22Rv1 (cell line): ENCODE results near the gene DHRSX.

Source experiments
- H3K27ac ChIP-seq: fragments of 450-650 bp; 2 replicates; pipeline ENCODE4 v1.5.1; 2017
- ZFX ChIP-seq: fragments of 450-650 bp; IDR thresholded peaks from 2 replicates; pipeline ENCODE4 v1.6.1; 2017; ENCODE audit warnings: antibody characterized with exemption, borderline replicate concordance
- TF ChIP-seq, protein P1 (sequence below): fragments of 450-650 bp; IDR thresholded peaks from 2 replicates; pipeline ENCODE4 v1.5.1; 2017; ENCODE audit warnings: mild to moderate bottlenecking

DHRSX gene

DNA sequence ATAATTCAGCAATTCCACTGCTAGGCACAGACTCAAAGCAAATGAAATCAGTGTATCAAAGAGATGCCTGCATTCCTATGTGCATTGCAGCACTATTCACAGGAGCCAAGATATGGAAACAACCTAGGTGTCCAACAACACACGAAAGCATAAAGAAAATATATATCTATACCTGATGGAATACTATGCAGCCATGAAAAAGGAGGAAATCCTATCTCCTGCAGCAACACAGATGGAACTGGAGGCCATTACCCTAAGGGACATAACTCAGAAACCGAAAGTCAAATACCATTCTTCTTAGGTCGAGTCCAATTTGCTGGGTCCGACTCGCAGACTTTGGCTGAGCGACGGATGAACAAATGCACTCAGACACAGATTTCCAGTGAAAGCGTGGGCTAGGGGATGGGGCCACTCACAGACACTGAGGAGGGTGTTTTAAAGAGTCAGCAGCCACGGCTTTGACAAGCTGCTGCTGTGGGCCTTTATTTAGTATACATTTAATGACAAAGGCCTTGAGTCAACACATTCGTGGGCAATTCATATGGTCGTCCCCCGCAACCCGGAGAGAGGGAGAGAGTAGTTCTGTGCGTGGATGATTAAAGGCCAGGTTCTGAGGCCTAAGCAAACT is 93.8 kb downstream of the DHRSX start:
- H3K27ac ChIP-seq = no peak overlapping the region
- no peak for TF ChIP-seq ZFX
- TF ChIP-seq, protein P1, sequence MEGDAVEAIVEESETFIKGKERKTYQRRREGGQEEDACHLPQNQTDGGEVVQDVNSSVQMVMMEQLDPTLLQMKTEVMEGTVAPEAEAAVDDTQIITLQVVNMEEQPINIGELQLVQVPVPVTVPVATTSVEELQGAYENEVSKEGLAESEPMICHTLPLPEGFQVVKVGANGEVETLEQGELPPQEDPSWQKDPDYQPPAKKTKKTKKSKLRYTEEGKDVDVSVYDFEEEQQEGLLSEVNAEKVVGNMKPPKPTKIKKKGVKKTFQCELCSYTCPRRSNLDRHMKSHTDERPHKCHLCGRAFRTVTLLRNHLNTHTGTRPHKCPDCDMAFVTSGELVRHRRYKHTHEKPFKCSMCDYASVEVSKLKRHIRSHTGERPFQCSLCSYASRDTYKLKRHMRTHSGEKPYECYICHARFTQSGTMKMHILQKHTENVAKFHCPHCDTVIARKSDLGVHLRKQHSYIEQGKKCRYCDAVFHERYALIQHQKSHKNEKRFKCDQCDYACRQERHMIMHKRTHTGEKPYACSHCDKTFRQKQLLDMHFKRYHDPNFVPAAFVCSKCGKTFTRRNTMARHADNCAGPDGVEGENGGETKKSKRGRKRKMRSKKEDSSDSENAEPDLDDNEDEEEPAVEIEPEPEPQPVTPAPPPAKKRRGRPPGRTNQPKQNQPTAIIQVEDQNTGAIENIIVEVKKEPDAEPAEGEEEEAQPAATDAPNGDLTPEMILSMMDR = no peak

DNA sequence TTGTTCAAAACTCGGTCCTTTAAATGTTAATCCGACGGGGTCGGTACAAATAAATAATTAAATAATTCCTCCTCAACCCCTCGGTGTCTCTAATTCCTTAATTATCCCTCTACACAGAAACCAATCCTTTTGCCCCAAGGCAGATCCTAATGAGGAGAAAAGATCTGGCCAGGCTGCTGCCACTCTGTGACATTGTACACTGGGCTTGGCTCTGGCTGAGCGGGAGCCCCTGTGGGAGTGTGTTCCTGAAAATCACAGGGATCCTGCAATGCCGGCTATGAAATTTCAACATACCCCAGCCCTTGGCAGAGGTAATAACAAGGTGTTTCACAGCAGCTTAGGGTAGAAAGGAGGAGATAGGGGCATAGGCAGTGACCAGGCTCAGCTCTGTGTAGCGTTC is 96.0 kb downstream of the DHRSX start:
- TF ChIP-seq, protein P1 = no peak
- no peak for TF ChIP-seq ZFX
- H3K27ac ChIP-seq = no peak overlapping the region

DNA sequence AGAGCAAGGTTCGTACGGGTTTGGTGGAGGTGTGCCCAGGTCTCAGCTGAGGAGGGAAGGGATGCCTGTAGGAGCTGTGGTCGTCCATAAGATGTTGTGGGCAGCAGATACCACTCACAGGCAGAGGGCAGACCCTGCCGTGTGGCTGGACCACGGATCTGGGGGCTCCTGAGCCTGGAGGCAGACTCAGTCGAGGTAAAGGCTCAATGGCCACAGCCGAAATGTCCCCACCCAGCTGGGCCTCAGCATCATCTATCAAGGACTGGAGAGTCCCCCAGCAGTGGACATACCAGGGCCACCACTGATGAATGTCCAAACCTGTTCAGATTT is 98.5 kb downstream of the DHRSX start:
- no peak overlapping the region for H3K27ac ChIP-seq
- TF ChIP-seq, protein P1 = no peak
- TF ChIP-seq ZFX = no peak

DNA sequence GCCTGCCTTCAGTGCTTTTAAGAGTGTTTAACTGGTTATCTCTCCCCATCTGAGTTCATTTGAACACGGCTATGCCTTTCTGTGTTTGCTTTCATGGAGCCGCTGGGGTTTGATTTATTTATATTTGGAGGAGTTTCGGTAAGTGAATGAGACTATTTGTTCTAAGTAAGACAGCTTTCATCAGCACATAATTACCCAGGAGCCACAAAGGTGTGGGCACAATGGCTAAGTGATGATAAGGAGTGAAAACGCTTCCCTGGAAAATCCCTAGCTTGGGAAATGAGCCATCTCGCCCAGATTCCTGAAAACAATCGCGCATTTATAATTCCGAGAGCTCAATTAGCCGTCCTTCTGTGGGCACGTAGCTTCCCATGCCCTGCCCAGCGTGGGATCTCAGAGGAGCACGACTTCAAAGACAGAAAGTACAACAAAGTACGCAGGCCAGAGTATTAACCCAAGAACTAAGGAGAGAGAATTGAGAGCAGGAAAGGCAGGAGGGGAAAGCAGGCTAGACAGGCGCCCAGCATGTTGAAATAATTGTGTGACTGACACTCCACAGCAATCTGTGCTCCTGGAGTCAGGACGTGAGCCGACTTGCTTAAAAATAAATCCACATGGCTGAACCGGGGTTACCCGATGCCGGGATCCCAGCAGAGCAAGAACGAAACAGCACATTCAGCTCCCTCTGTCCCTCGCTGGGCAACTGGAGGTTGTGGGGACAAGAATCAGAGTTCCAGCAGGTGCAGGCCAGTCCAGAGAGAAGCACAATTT is 99.0 kb downstream of the DHRSX start:
- no peak overlapping the region for H3K27ac ChIP-seq
- TF ChIP-seq, protein P1 = no peak
- no peak for TF ChIP-seq ZFX

DNA sequence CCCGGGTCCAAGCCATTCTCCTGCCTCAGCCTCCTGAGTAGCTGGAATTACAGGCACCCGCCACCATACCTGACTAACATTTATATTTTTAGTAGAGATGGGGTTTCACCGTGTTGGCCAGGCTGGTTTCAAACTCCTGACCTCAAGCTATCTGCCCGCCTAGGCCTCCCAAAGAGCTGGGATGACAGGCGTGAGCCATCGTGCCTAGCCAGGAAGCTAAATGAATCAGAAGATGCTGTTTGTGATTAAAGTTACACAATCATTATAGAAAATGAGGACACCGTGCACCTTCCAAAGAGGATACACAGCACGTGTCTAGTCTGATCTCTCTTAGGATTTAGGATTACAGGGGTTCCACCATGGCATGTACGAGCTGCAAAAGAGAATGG is 99.6 kb downstream of the DHRSX start:
- H3K27ac ChIP-seq = no peak overlapping the region
- TF ChIP-seq, protein P1 = no peak
- TF ChIP-seq ZFX = no peak

DNA sequence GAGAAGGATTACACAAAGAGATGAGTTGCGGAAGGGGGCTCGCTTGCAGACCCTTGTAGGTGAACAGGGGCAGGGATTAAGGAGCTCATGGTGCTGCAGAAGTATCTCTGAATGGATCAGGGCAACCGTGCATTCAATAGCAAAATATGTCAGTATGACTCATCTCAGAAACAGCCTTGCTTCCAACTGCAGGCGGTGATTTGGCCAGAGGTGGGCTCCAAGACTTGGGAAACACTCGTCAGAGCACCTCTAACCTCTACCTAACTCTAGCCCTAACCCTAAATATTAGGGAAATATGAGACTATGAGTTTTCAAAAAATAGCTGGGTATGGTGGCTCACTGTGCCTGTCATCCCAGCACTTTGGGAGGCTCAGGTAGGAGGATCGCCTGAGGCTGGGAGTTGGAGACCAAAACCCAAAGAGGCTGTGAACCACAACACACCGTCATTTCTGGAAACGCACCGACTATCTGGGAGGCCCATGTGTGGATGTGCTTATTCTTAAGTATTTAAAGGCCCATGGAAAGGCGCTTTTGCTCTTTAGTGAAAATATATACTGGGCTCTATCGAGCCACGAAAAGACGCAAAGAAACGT is 102.6 kb downstream of the DHRSX start:
- H3K27ac ChIP-seq = no peak overlapping the region
- TF ChIP-seq, protein P1 = no peak
- no peak for TF ChIP-seq ZFX
